Spleen (tissue), 11 donors: ENCODE measurements around the gene VMO1. TPM values are rescaled to one million over a fixed set of nuclear protein-coding genes. Genes with fewer than 3 reads are reported as not detected.

Experiments
- DNase-seq: peaks from one replicate; pipeline ENCODE4 v3.0.0-alpha.2; 2020
- H3K27ac ChIP-seq, 8 donors: fragments of 200-600 bp; sonication (generic) in 7 of 8; 1 replicate in 4 of 8; 2 replicates in 4 of 8; pipeline versions ENCODE4 v1.5.0 to v1.8.0; 2016 to 2021; ENCODE audit warnings: inconsistent platforms in 4 of 8, mild to moderate bottlenecking in 4 of 8, moderate library complexity in 1 of 8
- H3K27me3 ChIP-seq, 7 donors: fragments of 200-600 bp; sonication (generic) in 6 of 7; replicated peaks in 1 of 7; 1 replicate in 4 of 7; 2 replicates in 3 of 7; pipeline versions ENCODE4 v1.5.0 to v1.8.0; 2016 to 2021; ENCODE audit warnings: inconsistent platforms in 3 of 7, mild to moderate bottlenecking in 1 of 7
- H3K36me3 ChIP-seq, 6 donors: fragments of 200-600 bp; sonication (generic) in 5 of 6; 1 replicate in 4 of 6; 2 replicates in 2 of 6; pipeline versions ENCODE4 v1.5.0 to v1.8.0; 2016 to 2021; ENCODE audit warnings: inconsistent platforms in 2 of 6
- H3K4me1 ChIP-seq, 6 donors: fragments of 200-600 bp; sonication (generic) in 5 of 6; 1 replicate in 3 of 6; 2 replicates in 3 of 6; pipeline versions ENCODE4 v1.5.0 to v1.8.0; 2016 to 2021; ENCODE audit warnings: inconsistent platforms in 3 of 6
- H3K4me3 ChIP-seq, 8 donors: fragments of 200-600 bp; sonication (generic) in 7 of 8; 1 replicate in 4 of 8; 2 replicates in 4 of 8; pipeline versions ENCODE4 v1.5.0 to v1.8.0; 2016 to 2021; ENCODE audit warnings: inconsistent platforms in 4 of 8, mild to moderate bottlenecking in 4 of 8, moderate library complexity in 2 of 8
- H3K9me3 ChIP-seq, 8 donors: fragments of 200-600 bp; sonication (generic) in 7 of 8; 1 replicate in 4 of 8; 2 replicates in 4 of 8; pipeline versions ENCODE4 v1.5.0 to v1.8.0; 2016 to 2021; ENCODE audit warnings: inconsistent platforms in 4 of 8
- CTCF ChIP-seq, 11 experiments: fragments of 200-600 bp in 7 of 11; fragments of 450-650 bp in 4 of 11; sonication (generic) in 4 of 11; IDR thresholded peaks in 8 of 11; conservative IDR thresholded peaks in 3 of 11; 1 replicate in 7 of 11; 2 replicates in 4 of 11; pipeline versions ENCODE4 v1.4.0 to v1.8.0; 2016 to 2021; ENCODE audit warnings: antibody characterized with exemption in 11 of 11, inconsistent platforms in 4 of 11, mild to moderate bottlenecking in 1 of 11
- POLR2A ChIP-seq, 3 donors: fragments of 450-650 bp; IDR thresholded peaks; one replicate each; pipeline ENCODE4 v1.5.1; 2017; ENCODE audit warnings: antibody characterized with exemption in 3 of 3, mild to moderate bottlenecking in 1 of 3
- POLR2AphosphoS5 ChIP-seq, 3 donors: sonication (generic); formaldehyde crosslinking; IDR thresholded peaks; one replicate each; pipeline ENCODE4 v1.5.1; 2017; ENCODE audit warnings: antibody characterized with exemption in 3 of 3
- WGBS, 5 donors: extraction: QIAGEN DNeasy Blood & Tissue Kit in 3 of 5; methylation state at CpG; one replicate each; pipeline versions ENCODE4 v1.1.5 to v1.1.7; 2013 to 2018; 5-methylcytosine and 5-hydroxymethylcytosine counted together
- intact Hi-C: fragments of 100-400 bp; cut with DNase I; formaldehyde crosslinking; loops from one replicate; pipeline ENCODE4 v1.15.0; 2023; ENCODE audit warnings: low total_unique reads
- polyA plus RNA-seq, 3 donors: library from polyadenylated mRNA; stranded (reverse); fragments of 200-250 nt; gene quantifications; one replicate each; pipeline ENCODE4 v1.2.1, GENCODE V29; 2013
- total RNA-seq, 7 donors: library from RNA; depleted of rRNA in 3 of 7; stranded (reverse); fragments of >200 nt in 3 of 7; fragmentation: NEBNext Ultra II Directional in 4 of 7; extraction: Animal tissue kit (Norgen Biotek cat#: 25700) in 4 of 7; gene quantifications; one replicate each; pipeline versions ENCODE4 v1.1.0 to v1.2.1, GENCODE V29; 2016 to 2021
- donor health status: healthy with polysubstance abuse.
- donor health status: DM: no; HTN: no; CAD: no; lungs with moderate emphysema.
- donor health status: DM: no; HTN: no; CAD: no.
- donor health status: Bipolar disorder and iron deficiency.
- donor health status: healthy.
- donor health status: DM: no; HTN: no; CAD: no.
- donor health status: DM: yes; HTN: yes; CAD: no.

VMO1 gene
- total and polyA plus RNA-seq, 10 donors = 5.0 to 74.3 (median 12.0) TPM

- no peak for DNase-seq
- 29 to 46% (median 35%) methylated on average over 55 to 62 of the region's 62 CpGs for WGBS, 5 donors
- H3K4me3 ChIP-seq = peak within 1 kb of the TSS; percentile 57 to 81 (median 68)
- intact Hi-C loops = loop anchor here (5.0 to 10.0 kb wide), 2 partner anchors 54 to 98 kb away; partner anchors contain the start of genes CXCL16, MED11 and ZMYND15
- H3K36me3 ChIP-seq = no peaks in the 10 kb centered on the region
- peaks cover 24 to 64% (median 50%) of the 10 kb centered on the region in 6 donors for H3K4me1 ChIP-seq
- no peaks in the 10 kb centered on the region for H3K9me3 ChIP-seq
- TF ChIP-seq CTCF (IDR thresholded peaks at IDR 0.05 in 8 of 11, conservative IDR thresholded peaks at IDR 0.05 in 3 of 11) (no peak), POLR2AphosphoS5 (IDR thresholded peaks at IDR 0.05) (no peak), POLR2A (IDR thresholded peaks at IDR 0.05) (no peak)
- peaks cover 0 to 58% (median 23%) of the 10 kb centered on the region in 7 donors for H3K27me3 ChIP-seq
- peak within 1 kb of the TSS; percentile 92 to 97 (median 94) for H3K27ac ChIP-seq
Measured at GRCh38 chr17:4788807-4789700, 2.9 kb upstream of the VMO1 start, which contains the start of gene GLTPD2. Gene GLTPD2 (plus strand): TSS chr17:4788964. CDS start chr17:4789012, 48 bp downstream.

- H3K4me1 ChIP-seq = peaks cover 24 to 64% (median 50%) of the 10 kb centered on the region in 6 donors
- 74 to 87% (median 83%) methylated on average over 14 of the region's 14 CpGs for WGBS, 5 donors
- no peak for DNase-seq
- intact Hi-C loops = loop anchor here (5.0 to 10.0 kb wide), 2 partner anchors 53 to 99 kb away; partner anchors contain the start of genes CXCL16, MED11 and ZMYND15
- H3K4me3 ChIP-seq = peak overlapping the region in 3 of 8 donors; percentile 68 to 81 (median 76)
- H3K27me3 ChIP-seq = peaks cover 0 to 65% (median 24%) of the 10 kb centered on the region in 7 donors
- no peaks in the 10 kb centered on the region for H3K36me3 ChIP-seq
- TF ChIP-seq CTCF (IDR thresholded peaks at IDR 0.05 in 8 of 11, conservative IDR thresholded peaks at IDR 0.05 in 3 of 11) (no peak), POLR2AphosphoS5 (IDR thresholded peaks at IDR 0.05) (no peak), POLR2A (IDR thresholded peaks at IDR 0.05) (no peak)
- H3K9me3 ChIP-seq = no peaks in the 10 kb centered on the region
- peak overlapping the region in 2 of 8 donors; percentile 95 to 96 for H3K27ac ChIP-seq
Measured at GRCh38 chr17:4788159-4788806, 2.1 kb upstream of the VMO1 start.

- Histone ChIP-seq H3K36me3 (no peaks in the 10 kb centered on the region), H3K9me3 (no peaks in the 10 kb centered on the region), H3K4me1 (peaks cover 24 to 68% (median 50%) of the 10 kb centered on the region in 6 donors), H3K4me3 (peak overlapping the region in 5 of 8 donors; percentile 3 to 58 (median 10)), H3K27ac (peak overlapping the region in 6 of 8 donors; percentile 2 to 67 (median 40)), H3K27me3 (peaks cover 0 to 83% (median 34%) of the 10 kb centered on the region in 7 donors)
- DNase-seq = no peak
- TF ChIP-seq CTCF (IDR thresholded peaks at IDR 0.05 in 8 of 11, conservative IDR thresholded peaks at IDR 0.05 in 3 of 11) (no peak), POLR2A (IDR thresholded peaks at IDR 0.05) (no peak), POLR2AphosphoS5 (IDR thresholded peaks at IDR 0.05) (no peak)
- WGBS, 5 donors = 11 to 20% (median 16%) methylated on average over 6 of the region's 6 CpGs
- intact Hi-C loops = loop anchor here (5.0 to 10.0 kb wide), 2 partner anchors 52 to 101 kb away; partner anchors contain the start of genes CXCL16, MED11 and ZMYND15
Measured at GRCh38 chr17:4786516-4786915, 352 bp upstream of the VMO1 start.
